HepG2 (cell line): ENCODE data around the gene DLG5. TPM values are rescaled to one million over a fixed set of nuclear protein-coding genes. Genes with fewer than 3 reads are reported as not detected.

Experiments
- ATF4 ChIP-seq, 2 experiments: fragments of 450-650 bp in 1 of 2; sonication (generic) in 1 of 2; formaldehyde crosslinking; IDR thresholded peaks; 2 replicates each; pipeline versions ENCODE4 v1.5.0 to v1.8.0; 2020 to 2022; ENCODE audit warnings: mild to moderate bottlenecking in 1 of 2, missing genetic modification reagents in 1 of 2
- BCLAF1 ChIP-seq: fragments of 450-650 bp; IDR thresholded peaks from 2 replicates; pipeline ENCODE4 v1.6.1; 2017; ENCODE audit warnings: mild to moderate bottlenecking
- GRHL1 ChIP-seq: sonication (generic); formaldehyde crosslinking; conservative IDR thresholded peaks from 2 replicates; pipeline ENCODE4 v1.8.0; 2022; ENCODE audit warnings: missing genetic modification reagents
- HMGXB3 ChIP-seq: sonication (generic); formaldehyde crosslinking; IDR thresholded peaks from 2 replicates; pipeline ENCODE4 v1.4.0; 2020; ENCODE audit warnings: missing genetic modification reagents, borderline replicate concordance
- PATZ1 ChIP-seq: sonication (generic); formaldehyde crosslinking; IDR thresholded peaks from 2 replicates; pipeline ENCODE4 v1.4.0; 2020; ENCODE audit warnings: missing genetic modification reagents
- POLR2G ChIP-seq: fragments of 200-400 bp; formaldehyde crosslinking; IDR thresholded peaks from 2 replicates; pipeline ENCODE4 v1.6.1; 2018; ENCODE audit warnings: mild to moderate bottlenecking, low read depth, low read length, moderate library complexity
- RBAK ChIP-seq: sonication (generic); formaldehyde crosslinking; IDR thresholded peaks from 2 replicates; pipeline ENCODE4 v1.5.1; 2020; ENCODE audit warnings: mild to moderate bottlenecking, missing genetic modification reagents
- SMYD3 ChIP-seq: sonication (generic); formaldehyde crosslinking; IDR thresholded peaks from 2 replicates; pipeline ENCODE4 v1.8.1; 2023; ENCODE audit warnings: mild to moderate bottlenecking, missing genetic modification reagents
- SOX5 ChIP-seq: IDR thresholded peaks from 2 replicates; pipeline ENCODE4 v1.6.1; 2016; ENCODE audit warnings: borderline replicate concordance
- ZBTB21 ChIP-seq: sonication (generic); formaldehyde crosslinking; IDR thresholded peaks from 2 replicates; pipeline ENCODE4 v1.4.0; 2020; ENCODE audit warnings: missing genetic modification reagents
- ZNF180 ChIP-seq: sonication (generic); formaldehyde crosslinking; IDR thresholded peaks from 2 replicates; pipeline ENCODE4 v1.4.0; 2020; ENCODE audit warnings: low read depth, missing genetic modification reagents, borderline replicate concordance
- ZNF33B ChIP-seq: sonication (generic); formaldehyde crosslinking; IDR thresholded peaks from 2 replicates; pipeline ENCODE4 v1.5.1; 2020; ENCODE audit warnings: mild to moderate bottlenecking, missing genetic modification reagents
- ZNF512B ChIP-seq: sonication (generic); formaldehyde crosslinking; IDR thresholded peaks from 2 replicates; pipeline ENCODE4 v1.5.1; 2020; ENCODE audit warnings: missing genetic modification reagents, mild to moderate bottlenecking, borderline replicate concordance
- polyA plus RNA-seq, 8 experiments: library from polyadenylated mRNA; depleted of rRNA in 3 of 8; stranded (reverse) in 7 of 8; unstranded in 1 of 8; fragments of >200 nt; fragmentation: Illumina TruSeq in 4 of 8; extraction: Trizol in 4 of 8; gene quantifications; 2 replicates each; pipeline versions ENCODE4 v1.2.1 to v1.2.3, GENCODE V29; 2011 to 2016; ENCODE audit warnings: low read depth in 4 of 8, missing spikeins in 1 of 8, mixed read lengths in 1 of 8; ENCODE audit not compliant: insufficient read depth in 1 of 8
- total RNA-seq, 5 experiments: library from RNA; depleted of rRNA; stranded (reverse); fragments of >200 nt; fragmentation: Illumina TruSeq; extraction: Trizol; gene quantifications; 2 replicates each; pipeline ENCODE4 v1.2.3, GENCODE V29; 2016; ENCODE audit warnings: low read depth in 1 of 5

DLG5 gene
- total and polyA plus RNA-seq, 2 of the 13 experiments (the other 11 are each of a cell fraction or from before 2014, with no cell fraction given): 15.5 to 18.2 TPM

GRCh38 chr10:77909749-77910375 is 16.7 kb downstream of the DLG5 start (continued):
- TF ChIP-seq GRHL1 (CRISPR knock-in tag) (no peak), POLR2G (peak; percentile 59), ZBTB21 (CRISPR knock-in tag) (no peak), ATF4 (CRISPR knock-in tag; IDR thresholded peaks at IDR 0.05) (no peak), SOX5 (peak; percentile 69; the same call in 1 of the 2 replicates), RBAK (CRISPR knock-in tag) (no peak), SMYD3 (CRISPR knock-in tag) (no peak), ZNF512B (CRISPR knock-in tag) (0 out of 2 replicates have a peak, but pooled peaks have one; percentile 46), ZNF180 (CRISPR knock-in tag) (no peak), ZNF33B (CRISPR knock-in tag) (no peak), BCLAF1 (no peak), HMGXB3 (CRISPR knock-in tag) (no peak), PATZ1 (CRISPR knock-in tag) (peak; percentile 47; the same call in 1 of the 2 replicates)
